ENCODE measurements around the gene SLC4A1AP.

DNA sequence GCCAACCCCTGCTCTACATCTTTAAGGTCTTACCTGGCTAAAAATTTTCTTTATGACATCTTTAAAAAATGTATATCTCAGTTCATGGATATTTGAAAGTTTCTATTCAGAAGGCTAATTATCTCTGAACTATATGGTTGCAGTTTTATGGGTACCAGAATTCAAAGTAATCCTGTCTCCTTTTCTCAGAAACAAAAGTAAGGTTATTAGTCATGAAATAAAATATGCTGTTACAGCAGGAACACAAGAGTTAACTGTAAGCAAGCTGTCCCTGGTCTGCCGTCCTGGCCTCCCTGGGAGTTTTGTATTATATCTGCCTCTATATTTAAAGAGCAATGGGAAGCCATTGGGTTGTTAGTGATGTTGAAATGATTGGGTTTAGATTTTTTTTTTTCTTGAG lies 34.0 kb downstream of the SLC4A1AP start:
- TF ChIP-seq SMC3 (IDR thresholded peaks at IDR 0.05; ENCODE audit: low read depth, low read length) (no peak), RAD21 (IDR thresholded peaks at IDR 0.05; ENCODE audit: low read length) (no peak), JUND (IDR thresholded peaks at IDR 0.05) (no peak)
- TF ChIP-seq, protein P1, sequence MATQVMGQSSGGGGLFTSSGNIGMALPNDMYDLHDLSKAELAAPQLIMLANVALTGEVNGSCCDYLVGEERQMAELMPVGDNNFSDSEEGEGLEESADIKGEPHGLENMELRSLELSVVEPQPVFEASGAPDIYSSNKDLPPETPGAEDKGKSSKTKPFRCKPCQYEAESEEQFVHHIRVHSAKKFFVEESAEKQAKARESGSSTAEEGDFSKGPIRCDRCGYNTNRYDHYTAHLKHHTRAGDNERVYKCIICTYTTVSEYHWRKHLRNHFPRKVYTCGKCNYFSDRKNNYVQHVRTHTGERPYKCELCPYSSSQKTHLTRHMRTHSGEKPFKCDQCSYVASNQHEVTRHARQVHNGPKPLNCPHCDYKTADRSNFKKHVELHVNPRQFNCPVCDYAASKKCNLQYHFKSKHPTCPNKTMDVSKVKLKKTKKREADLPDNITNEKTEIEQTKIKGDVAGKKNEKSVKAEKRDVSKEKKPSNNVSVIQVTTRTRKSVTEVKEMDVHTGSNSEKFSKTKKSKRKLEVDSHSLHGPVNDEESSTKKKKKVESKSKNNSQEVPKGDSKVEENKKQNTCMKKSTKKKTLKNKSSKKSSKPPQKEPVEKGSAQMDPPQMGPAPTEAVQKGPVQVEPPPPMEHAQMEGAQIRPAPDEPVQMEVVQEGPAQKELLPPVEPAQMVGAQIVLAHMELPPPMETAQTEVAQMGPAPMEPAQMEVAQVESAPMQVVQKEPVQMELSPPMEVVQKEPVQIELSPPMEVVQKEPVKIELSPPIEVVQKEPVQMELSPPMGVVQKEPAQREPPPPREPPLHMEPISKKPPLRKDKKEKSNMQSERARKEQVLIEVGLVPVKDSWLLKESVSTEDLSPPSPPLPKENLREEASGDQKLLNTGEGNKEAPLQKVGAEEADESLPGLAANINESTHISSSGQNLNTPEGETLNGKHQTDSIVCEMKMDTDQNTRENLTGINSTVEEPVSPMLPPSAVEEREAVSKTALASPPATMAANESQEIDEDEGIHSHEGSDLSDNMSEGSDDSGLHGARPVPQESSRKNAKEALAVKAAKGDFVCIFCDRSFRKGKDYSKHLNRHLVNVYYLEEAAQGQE (IDR thresholded peaks at IDR 0.05; ENCODE audit: low read depth, low read length): no peak
- TF ChIP-seq, protein P2, sequence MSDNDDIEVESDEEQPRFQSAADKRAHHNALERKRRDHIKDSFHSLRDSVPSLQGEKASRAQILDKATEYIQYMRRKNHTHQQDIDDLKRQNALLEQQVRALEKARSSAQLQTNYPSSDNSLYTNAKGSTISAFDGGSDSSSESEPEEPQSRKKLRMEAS (IDR thresholded peaks at IDR 0.05; ENCODE audit: low read depth): no peak
- TF ChIP-seq, protein P3, sequence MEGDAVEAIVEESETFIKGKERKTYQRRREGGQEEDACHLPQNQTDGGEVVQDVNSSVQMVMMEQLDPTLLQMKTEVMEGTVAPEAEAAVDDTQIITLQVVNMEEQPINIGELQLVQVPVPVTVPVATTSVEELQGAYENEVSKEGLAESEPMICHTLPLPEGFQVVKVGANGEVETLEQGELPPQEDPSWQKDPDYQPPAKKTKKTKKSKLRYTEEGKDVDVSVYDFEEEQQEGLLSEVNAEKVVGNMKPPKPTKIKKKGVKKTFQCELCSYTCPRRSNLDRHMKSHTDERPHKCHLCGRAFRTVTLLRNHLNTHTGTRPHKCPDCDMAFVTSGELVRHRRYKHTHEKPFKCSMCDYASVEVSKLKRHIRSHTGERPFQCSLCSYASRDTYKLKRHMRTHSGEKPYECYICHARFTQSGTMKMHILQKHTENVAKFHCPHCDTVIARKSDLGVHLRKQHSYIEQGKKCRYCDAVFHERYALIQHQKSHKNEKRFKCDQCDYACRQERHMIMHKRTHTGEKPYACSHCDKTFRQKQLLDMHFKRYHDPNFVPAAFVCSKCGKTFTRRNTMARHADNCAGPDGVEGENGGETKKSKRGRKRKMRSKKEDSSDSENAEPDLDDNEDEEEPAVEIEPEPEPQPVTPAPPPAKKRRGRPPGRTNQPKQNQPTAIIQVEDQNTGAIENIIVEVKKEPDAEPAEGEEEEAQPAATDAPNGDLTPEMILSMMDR (IDR thresholded peaks at IDR 0.05): no peak

Data from SK-N-SH (cell line).